ENCODE measurements around the gene INF2. TPM values are rescaled to one million over a fixed set of nuclear protein-coding genes. Genes with fewer than 3 reads are reported as not detected.

The INF2 gene
- total and polyA plus RNA-seq, 9 of the 15 experiments (the other 6 are each of a cell fraction or from before 2014, with no cell fraction given) = 0.56 to 31.3 (median 7.8) TPM

GRCh38 chr14:104756477-104757237 is 67.2 kb downstream of the INF2 start:
- 0 out of 2 replicates have a peak, but pooled peaks cover 8% of the 10 kb centered on the region for H4K20me1 ChIP-seq (replicated peaks; ENCODE audit: control insufficient read depth, insufficient read depth, low read length)
- DNase-seq (ENCODE audit: extremely low read depth in 1 of 4, low spot score in 3 of 4) (no peak), ATAC-seq (no peak), FAIRE-seq (no peak)
- no peak overlapping the region for H3K4me2 ChIP-seq (ENCODE audit: insufficient read depth, low read length)
- 94% methylated on average over 11 of the region's 27 CpGs for WGBS (ENCODE audit: insufficient coverage, low coverage, missing lambda C conversion rate)
- POLR2A ChIA-PET = no interaction called here
- no peaks in the 10 kb centered on the region for H3K9me1 ChIP-seq (ENCODE audit: control insufficient read depth, insufficient read depth, low read length)
- no peak overlapping the region; a peak in 1 of 4 replicates for H3K9ac ChIP-seq (ENCODE audit: insufficient read depth in 1 of 2, low read depth in 2 of 2, low read length in 2 of 2)
- TF ChIP-seq NFYB (IDR thresholded peaks at IDR 0.05; ENCODE audit: extremely low read depth, insufficient read length) = no peak
- no peak for TF ChIP-seq MTA2 (IDR thresholded peaks at IDR 0.05; ENCODE audit: low read depth)
- no peak for TF ChIP-seq SMARCC2 (IDR thresholded peaks at IDR 0.05; ENCODE audit: low read depth)
- TF ChIP-seq ZNF707 (CRISPR knock-in tag; conservative IDR thresholded peaks at IDR 0.05) = no peak
- TF ChIP-seq SRSF3 (IDR thresholded peaks at IDR 0.05; ENCODE audit: insufficient read depth, low read length) = no peak
- no peak for TF ChIP-seq THRAP3 (IDR thresholded peaks at IDR 0.05; ENCODE audit: borderline replicate concordance)
- TF ChIP-seq BRD4 (IDR thresholded peaks at IDR 0.05) = no peak
- TF ChIP-seq NFATC3 (IDR thresholded peaks at IDR 0.05) = no peak
- H3K36me3 ChIP-seq (ENCODE audit: control insufficient read depth, insufficient read depth, low read length) = peaks cover 56% of the 10 kb centered on the region; the same call in 2 of the 3 replicates
- CTCF ChIA-PET (ENCODE audit: low intra/inter-chr PET ratio) = no interaction called here
- no TSS peak for BruUV-seq (replicated peaks)
- H3K79me2 ChIP-seq (ENCODE audit: control insufficient read depth, insufficient read depth, low read length) = peaks cover 26% of the 10 kb centered on the region
- intact Hi-C loops (cut with micrococcal nuclease) = no loop called here
- H3K4me1 ChIP-seq (replicated peaks in 1 of 2; ENCODE audit: control insufficient read depth in 2 of 2, insufficient read depth in 2 of 2, low read length in 2 of 2) = peaks cover 9 to 35% of the 10 kb centered on the region in 2 experiments; a peak in 3 of 5 replicates
- H3K9me3 ChIP-seq (replicated peaks; ENCODE audit: control insufficient read depth, insufficient read depth, low read depth, low read length) = no peaks in the 10 kb centered on the region
- H3K27me3 ChIP-seq (ENCODE audit: control insufficient read depth in 2 of 2, insufficient read depth in 2 of 2, low read length in 2 of 2) = no peaks in the 10 kb centered on the region
- H2AFZ ChIP-seq (ENCODE audit: low read depth, low read length) = no peak overlapping the region
- in situ Hi-C loops (cut with MboI) = no loop called here
- no peak overlapping the region for H3K27ac ChIP-seq (ENCODE audit: extremely low read depth, low read depth, low read length)
- H3K4me3 ChIP-seq = no peak overlapping the region

Data from K562 (cell line).